ENCODE results near the gene TNFRSF25.

DNA sequence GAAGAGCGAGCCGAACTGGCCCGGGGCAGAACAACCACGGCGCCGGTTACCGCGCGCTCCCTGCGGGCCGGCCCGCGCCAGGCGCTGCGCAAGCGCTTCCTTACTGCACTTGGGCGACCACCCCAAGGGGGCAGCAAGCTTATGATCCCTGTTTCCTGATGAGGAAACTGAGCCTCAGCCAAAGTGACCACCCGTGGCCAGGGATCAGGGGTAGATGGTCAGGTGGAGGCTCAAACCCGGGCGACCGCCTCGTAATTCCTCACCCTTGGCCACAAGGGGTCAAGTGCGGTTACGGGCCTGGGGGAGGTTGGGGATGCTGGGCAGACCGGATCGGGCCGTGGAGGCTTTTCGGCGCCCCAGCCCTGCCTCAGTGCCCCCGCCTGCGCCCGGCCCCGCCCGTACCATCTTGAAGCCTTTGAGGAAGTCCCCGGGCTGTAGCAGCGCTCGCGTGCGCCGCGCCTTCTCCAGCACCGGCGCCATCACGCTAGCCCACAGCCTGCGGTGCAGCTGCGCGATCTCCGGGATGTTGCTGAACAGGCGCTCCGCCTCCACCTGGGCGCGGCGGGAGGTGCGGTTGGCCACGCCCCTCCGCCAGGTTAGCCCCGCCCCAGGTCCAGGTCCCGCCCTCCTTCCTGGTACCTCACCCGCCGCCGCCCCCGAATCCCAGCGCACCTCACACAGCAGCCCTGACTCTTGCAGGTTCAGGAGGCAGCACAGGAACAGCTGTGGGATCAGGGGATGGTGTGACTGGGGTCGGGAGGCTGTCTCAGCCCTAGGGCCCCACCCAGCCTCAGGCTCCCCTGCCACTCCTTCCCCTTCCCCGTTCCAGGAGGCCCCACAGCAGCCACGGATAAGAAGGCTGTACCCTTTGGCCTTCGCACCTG lies 5.4 kb upstream of the TNFRSF25 start:
- TF ChIP-seq, protein P1, sequence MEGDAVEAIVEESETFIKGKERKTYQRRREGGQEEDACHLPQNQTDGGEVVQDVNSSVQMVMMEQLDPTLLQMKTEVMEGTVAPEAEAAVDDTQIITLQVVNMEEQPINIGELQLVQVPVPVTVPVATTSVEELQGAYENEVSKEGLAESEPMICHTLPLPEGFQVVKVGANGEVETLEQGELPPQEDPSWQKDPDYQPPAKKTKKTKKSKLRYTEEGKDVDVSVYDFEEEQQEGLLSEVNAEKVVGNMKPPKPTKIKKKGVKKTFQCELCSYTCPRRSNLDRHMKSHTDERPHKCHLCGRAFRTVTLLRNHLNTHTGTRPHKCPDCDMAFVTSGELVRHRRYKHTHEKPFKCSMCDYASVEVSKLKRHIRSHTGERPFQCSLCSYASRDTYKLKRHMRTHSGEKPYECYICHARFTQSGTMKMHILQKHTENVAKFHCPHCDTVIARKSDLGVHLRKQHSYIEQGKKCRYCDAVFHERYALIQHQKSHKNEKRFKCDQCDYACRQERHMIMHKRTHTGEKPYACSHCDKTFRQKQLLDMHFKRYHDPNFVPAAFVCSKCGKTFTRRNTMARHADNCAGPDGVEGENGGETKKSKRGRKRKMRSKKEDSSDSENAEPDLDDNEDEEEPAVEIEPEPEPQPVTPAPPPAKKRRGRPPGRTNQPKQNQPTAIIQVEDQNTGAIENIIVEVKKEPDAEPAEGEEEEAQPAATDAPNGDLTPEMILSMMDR (IDR thresholded peaks at IDR 0.05) = no peak
- no peak for TF ChIP-seq EHF (CRISPR knock-in tag; IDR thresholded peaks at IDR 0.05)
- TF ChIP-seq EP300 (IDR thresholded peaks at IDR 0.05) = no peak
- TF ChIP-seq ESRRA (IDR thresholded peaks at IDR 0.05; ENCODE audit: borderline replicate concordance, low read length) = no peak
- no peak for TF ChIP-seq RARB (CRISPR knock-in tag; IDR thresholded peaks at IDR 0.05)
- TF ChIP-seq RCOR1 (IDR thresholded peaks at IDR 0.05; ENCODE audit: low read depth, low read length) = no peak
- TF ChIP-seq POLR2A (IDR thresholded peaks at IDR 0.05; ENCODE audit: low read length) = no peak
- TF ChIP-seq, protein P2, sequence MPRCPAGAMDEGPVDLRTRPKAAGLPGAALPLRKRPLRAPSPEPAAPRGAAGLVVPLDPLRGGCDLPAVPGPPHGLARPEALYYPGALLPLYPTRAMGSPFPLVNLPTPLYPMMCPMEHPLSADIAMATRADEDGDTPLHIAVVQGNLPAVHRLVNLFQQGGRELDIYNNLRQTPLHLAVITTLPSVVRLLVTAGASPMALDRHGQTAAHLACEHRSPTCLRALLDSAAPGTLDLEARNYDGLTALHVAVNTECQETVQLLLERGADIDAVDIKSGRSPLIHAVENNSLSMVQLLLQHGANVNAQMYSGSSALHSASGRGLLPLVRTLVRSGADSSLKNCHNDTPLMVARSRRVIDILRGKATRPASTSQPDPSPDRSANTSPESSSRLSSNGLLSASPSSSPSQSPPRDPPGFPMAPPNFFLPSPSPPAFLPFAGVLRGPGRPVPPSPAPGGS (IDR thresholded peaks at IDR 0.05) = no peak
- TF ChIP-seq, protein P3, sequence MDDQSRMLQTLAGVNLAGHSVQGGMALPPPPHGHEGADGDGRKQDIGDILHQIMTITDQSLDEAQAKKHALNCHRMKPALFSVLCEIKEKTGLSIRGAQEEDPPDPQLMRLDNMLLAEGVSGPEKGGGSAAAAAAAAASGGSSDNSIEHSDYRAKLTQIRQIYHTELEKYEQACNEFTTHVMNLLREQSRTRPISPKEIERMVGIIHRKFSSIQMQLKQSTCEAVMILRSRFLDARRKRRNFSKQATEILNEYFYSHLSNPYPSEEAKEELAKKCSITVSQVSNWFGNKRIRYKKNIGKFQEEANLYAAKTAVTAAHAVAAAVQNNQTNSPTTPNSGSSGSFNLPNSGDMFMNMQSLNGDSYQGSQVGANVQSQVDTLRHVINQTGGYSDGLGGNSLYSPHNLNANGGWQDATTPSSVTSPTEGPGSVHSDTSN (IDR thresholded peaks at IDR 0.05) = no peak
